Muscle layer of duodenum (tissue), 2 donors: Measurements from ENCODE around the gene ZNF518B.

Experiments used
- H3K27ac ChIP-seq: one replicate; pipeline ENCODE4 v1.7.0; 2013; ENCODE audit warnings: mild to moderate bottlenecking, low read length
- H3K27me3 ChIP-seq: one replicate; pipeline ENCODE4 v1.7.0; 2013; ENCODE audit warnings: low read depth, mild to moderate bottlenecking, control low read depth, low read length
- H3K36me3 ChIP-seq, 2 donors: one replicate each; pipeline ENCODE4 v1.7.0; 2013; ENCODE audit warnings: low read length in 2 of 2, control low read depth in 1 of 2, mild to moderate bottlenecking in 1 of 2; ENCODE audit not compliant: insufficient read depth in 2 of 2, control insufficient read depth in 1 of 2
- H3K4me1 ChIP-seq, 2 donors: one replicate each; pipeline ENCODE4 v1.7.0; 2013; ENCODE audit warnings: low read length in 2 of 2, mild to moderate bottlenecking in 2 of 2, control low read depth in 1 of 2, moderate library complexity in 1 of 2; ENCODE audit not compliant: insufficient read depth in 2 of 2, control insufficient read depth in 1 of 2
- H3K4me3 ChIP-seq, 2 donors: one replicate each; pipeline ENCODE4 v1.7.0; 2013; ENCODE audit warnings: low read length in 2 of 2, low read depth in 1 of 2, mild to moderate bottlenecking in 1 of 2
- H3K9me3 ChIP-seq, 2 donors: one replicate each; pipeline ENCODE4 v1.7.0; 2013; ENCODE audit warnings: low read length in 2 of 2, control low read depth in 1 of 2, mild to moderate bottlenecking in 1 of 2; ENCODE audit not compliant: control insufficient read depth in 1 of 2
- donor health status: healthy.

Gene ZNF518B

DNA sequence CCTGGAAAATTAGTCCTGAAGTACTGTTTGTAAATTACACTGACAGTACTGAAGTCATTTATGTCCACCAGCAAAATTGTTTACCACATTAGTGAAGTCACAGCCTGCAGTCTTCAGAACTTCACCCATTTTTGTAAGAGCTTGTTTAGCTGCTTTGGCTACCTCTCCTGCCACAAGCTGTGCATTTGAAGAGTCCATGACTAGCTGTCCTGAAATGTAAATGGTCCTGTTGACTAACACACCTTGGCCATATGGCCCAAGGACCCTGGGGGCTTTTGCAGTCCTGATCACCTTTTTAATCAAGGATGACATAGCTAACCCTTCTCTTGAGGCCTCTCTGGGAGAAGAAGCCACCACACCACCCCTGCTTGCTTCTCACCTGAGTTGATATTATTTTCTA lies 21.4 kb upstream of the ZNF518B start:
- Histone ChIP-seq H3K4me3 (no peak overlapping the region), H3K27ac (no peak overlapping the region), H3K9me3 (no peaks in the 10 kb centered on the region), H3K36me3 (no peaks in the 10 kb centered on the region), H3K4me1 (no peaks in the 10 kb centered on the region), H3K27me3 (no peaks in the 10 kb centered on the region)

DNA sequence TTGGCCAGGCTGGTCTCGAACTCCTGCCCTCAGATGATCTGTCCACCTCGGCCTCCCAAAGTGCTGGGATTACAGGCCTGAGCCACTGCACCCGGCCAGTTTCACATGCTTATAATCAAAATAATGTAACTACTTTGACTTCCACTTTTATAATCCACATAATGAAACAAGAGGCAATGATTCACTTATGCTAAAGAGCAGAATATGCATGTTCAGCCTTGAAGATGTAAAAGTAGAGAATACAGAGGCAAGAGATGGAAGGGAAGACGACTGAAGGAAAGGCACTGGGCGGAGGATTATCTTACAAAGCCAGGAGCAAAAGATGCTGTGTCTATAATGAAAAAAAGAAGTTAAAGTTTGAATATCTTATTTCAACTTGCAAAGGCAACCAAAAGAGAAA lies 13.3 kb upstream of the ZNF518B start:
- Histone ChIP-seq H3K27ac (no peak overlapping the region), H3K36me3 (no peaks in the 10 kb centered on the region), H3K27me3 (no peaks in the 10 kb centered on the region), H3K4me3 (no peak overlapping the region), H3K4me1 (no peaks in the 10 kb centered on the region), H3K9me3 (no peaks in the 10 kb centered on the region)

DNA sequence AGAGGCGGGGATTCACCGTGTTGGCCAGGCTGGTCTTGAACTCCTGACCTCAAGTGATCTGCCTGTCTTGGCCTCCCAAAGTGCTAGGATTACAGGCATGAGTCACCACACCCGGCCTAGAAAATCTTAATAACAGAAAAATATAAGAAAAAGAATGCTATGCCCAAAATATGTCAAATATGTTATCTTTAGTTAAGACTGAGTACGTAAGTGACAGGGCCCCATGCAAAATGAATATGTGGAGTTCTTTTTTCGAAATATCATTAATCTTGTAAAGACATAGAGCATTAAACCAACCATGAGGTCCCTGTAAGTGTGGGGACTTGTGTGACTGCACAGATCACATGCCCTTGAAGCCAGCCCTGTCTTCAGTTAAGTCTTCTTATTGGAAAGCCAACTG lies 8.9 kb upstream of the ZNF518B start:
- peaks cover 8% of the 10 kb centered on the region for H3K27me3 ChIP-seq
- H3K36me3 ChIP-seq, result no peaks in the 10 kb centered on the region
- peaks cover 0 to 7% of the 10 kb centered on the region in 2 donors for H3K4me1 ChIP-seq
- H3K4me3 ChIP-seq, result no peak overlapping the region
- H3K9me3 ChIP-seq, result no peaks in the 10 kb centered on the region
- no peak overlapping the region for H3K27ac ChIP-seq

DNA sequence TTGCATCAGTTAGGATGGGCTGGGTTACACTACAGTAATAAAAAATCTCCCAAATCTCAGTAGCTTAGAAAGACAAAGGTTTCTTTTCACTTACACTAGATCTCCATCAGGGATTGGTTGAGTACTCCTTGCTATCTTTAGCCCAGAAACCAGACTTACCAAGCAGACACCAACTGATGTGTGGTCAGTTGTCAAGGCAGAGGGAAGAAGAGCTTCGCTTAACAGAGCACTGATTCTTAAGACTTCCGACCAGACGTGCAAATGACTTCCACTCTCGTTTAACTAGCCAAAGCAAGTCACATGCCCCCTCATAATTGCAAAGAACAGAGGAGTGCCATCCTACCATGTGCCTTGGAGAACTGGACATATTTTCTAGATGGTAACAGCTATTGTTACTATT lies 5.7 kb upstream of the ZNF518B start:
- H3K36me3 ChIP-seq, result no peaks in the 10 kb centered on the region
- H3K9me3 ChIP-seq, result no peaks in the 10 kb centered on the region
- H3K4me3 ChIP-seq, result no peak overlapping the region
- H3K27me3 ChIP-seq, result peaks cover 14% of the 10 kb centered on the region
- H3K27ac ChIP-seq, result no peak overlapping the region
- peaks cover 0 to 10% of the 10 kb centered on the region in 2 donors for H3K4me1 ChIP-seq

DNA sequence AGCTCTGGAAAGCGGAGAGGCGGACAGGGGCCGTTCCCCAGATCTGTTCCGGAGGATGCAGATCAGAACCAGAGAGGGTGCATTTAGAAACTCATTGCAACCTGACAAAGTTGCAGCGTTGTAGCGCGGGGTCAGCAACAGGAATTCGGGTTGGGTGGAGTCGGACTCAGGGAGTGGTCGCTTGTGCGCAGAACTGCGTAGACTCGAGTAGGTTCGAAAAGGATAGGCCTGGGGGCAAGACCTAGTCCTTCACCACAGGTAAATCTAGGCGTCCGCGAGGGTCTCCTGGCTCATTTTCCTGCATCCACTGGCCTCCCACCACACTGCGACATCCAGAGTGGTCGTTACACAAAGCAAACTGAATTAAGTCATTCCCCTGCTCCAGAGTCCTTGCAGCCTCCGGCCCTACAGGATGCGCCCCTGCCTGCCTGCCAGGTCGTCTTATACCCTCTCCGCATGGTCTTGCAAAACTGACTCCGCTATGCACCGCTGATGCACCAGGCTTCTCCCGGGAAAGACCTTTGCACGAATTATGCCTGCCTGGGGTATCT lies 4.7 kb upstream of the ZNF518B start:
- Histone ChIP-seq H3K27me3 (peaks cover 14% of the 10 kb centered on the region), H3K27ac (no peak overlapping the region), H3K4me3 (peak overlapping the region; percentile 34 to 55), H3K9me3 (no peaks in the 10 kb centered on the region), H3K36me3 (no peaks in the 10 kb centered on the region), H3K4me1 (peaks cover 0 to 15% of the 10 kb centered on the region in 2 donors)

DNA sequence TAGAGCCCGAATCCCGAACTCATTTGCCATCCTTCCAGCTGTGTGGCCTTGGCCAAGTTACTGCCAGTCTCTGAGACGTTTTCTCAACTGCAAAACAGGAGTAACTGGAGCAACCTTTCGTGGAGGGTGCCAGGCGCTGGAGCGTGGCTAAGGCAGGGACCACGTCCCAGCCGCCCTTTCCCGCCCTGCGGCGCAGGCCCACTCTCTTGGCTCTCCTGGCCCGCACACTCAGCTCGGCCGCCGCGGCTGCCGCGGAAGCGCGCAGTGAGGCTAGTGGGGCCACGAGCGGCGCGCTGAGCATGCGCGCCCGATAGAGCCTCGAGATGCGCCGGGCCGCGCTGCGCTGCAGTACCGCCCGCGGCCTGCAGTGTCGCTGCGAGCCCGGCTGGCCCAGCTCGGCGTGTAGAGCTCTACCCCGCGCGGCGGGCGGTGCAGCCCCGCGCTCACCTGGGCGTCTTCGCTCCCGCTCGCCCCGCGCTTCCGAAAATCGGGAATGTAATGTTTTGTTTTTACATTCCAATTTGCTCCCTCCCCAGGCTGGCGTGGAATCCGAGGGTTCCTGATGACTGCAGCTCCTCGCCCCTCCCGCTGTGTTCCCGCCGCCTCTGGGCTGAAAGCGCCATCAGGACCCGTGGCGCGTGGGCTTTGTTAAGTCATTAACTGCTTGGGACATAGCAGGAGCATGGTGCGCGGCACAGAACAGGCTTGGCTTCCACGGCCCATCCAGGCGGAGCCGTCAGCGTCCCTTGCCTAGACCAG lies 4.0 kb upstream of the ZNF518B start:
- peaks cover 0 to 15% of the 10 kb centered on the region in 2 donors for H3K4me1 ChIP-seq
- H3K36me3 ChIP-seq, result no peaks in the 10 kb centered on the region
- H3K27ac ChIP-seq, result no peak overlapping the region
- no peaks in the 10 kb centered on the region for H3K9me3 ChIP-seq
- peak overlapping the region; percentile 34 to 55 for H3K4me3 ChIP-seq
- H3K27me3 ChIP-seq, result peaks cover 14% of the 10 kb centered on the region

DNA sequence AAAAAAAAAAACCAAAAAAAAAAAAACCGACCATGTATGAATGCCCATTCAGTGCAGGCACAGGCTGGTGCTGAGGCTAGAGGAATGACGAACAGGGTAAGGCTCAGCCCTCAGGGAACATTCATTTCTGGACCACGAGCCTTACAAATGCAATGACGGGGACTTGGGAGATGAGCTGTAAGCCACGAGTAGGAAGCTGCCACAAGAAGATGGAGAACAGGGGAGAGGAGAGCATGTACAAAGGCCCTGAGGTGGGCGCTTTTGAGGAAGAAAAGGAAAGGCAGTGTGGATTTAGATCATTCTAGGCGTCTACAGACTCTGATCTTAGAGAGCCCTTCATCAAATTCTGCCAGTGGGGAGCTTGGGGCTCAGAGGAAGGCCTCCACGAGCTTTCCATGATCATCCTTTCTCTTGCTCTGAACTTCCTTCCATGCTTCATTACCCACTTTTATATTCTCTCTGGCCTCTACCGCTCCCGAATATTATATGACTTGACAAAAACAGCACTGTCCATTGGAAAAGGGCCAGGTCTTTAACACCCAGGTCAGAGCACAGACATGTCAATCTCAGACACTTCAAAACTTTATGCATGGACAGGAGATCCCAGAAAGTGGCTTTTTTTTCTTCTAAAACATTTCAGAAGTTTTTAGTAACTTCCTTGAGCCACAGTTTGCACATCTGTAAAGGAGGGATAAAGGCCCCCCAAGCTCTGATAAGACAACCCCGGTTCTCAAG lies 3.3 kb upstream of the ZNF518B start:
- H3K36me3 ChIP-seq, result no peaks in the 10 kb centered on the region
- H3K27me3 ChIP-seq, result peaks cover 14% of the 10 kb centered on the region
- no peaks in the 10 kb centered on the region for H3K9me3 ChIP-seq
- H3K4me3 ChIP-seq, result peak overlapping the region in 1 of 2 donors; percentile 55
- peaks cover 0 to 15% of the 10 kb centered on the region in 2 donors for H3K4me1 ChIP-seq
- no peak overlapping the region for H3K27ac ChIP-seq

DNA sequence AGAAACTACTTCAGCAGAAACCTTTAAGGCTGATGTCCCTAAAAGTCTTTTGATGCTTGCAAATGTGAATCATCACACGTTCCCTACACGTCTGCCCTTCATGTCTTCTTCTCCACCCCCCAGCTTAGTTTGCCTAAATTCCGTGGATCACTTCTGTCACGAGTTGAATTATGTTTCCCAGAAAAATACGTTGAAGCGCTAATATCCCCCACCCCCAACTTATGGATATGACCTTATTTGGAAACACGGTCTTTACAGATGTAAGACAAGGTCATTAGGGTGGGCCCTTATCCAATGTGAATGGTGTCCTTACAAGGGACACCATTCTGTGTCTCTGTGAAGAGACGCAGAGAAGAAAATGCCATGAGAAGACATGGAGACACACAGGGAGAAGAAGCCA lies 2.1 kb upstream of the ZNF518B start:
- Histone ChIP-seq H3K9me3 (no peaks in the 10 kb centered on the region), H3K4me3 (no peak overlapping the region), H3K4me1 (peaks cover 0 to 15% of the 10 kb centered on the region in 2 donors), H3K27me3 (peaks cover 14% of the 10 kb centered on the region), H3K27ac (no peak overlapping the region), H3K36me3 (peaks cover 0 to 8% of the 10 kb centered on the region in 2 donors)

DNA sequence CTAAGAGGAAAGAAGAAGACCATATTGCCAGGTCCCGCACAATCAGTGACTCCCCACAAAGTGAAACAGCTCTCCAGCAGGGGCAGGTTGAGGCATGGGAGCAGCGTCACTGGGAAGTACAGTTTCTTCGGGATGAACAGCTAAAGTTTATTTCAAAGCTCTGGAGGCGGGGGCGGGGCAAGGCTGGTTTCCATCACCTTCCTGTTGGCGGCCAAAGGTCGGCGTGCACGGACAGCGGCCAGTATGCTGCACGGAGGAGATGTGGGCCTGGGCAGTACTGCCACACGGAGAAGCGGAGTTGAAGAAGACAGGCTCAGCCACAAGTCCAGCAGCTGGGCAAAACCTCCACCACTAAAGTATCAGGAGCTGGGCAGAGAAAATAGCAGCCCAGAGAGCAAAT lies 951 bp upstream of the ZNF518B start:
- Histone ChIP-seq H3K4me1 (peaks cover 0 to 15% of the 10 kb centered on the region in 2 donors), H3K4me3 (peak overlapping the region; percentile 41 to 74), H3K27ac (no peak overlapping the region), H3K9me3 (no peaks in the 10 kb centered on the region), H3K27me3 (peaks cover 14% of the 10 kb centered on the region), H3K36me3 (peaks cover 2 to 17% of the 10 kb centered on the region in 2 donors)

DNA sequence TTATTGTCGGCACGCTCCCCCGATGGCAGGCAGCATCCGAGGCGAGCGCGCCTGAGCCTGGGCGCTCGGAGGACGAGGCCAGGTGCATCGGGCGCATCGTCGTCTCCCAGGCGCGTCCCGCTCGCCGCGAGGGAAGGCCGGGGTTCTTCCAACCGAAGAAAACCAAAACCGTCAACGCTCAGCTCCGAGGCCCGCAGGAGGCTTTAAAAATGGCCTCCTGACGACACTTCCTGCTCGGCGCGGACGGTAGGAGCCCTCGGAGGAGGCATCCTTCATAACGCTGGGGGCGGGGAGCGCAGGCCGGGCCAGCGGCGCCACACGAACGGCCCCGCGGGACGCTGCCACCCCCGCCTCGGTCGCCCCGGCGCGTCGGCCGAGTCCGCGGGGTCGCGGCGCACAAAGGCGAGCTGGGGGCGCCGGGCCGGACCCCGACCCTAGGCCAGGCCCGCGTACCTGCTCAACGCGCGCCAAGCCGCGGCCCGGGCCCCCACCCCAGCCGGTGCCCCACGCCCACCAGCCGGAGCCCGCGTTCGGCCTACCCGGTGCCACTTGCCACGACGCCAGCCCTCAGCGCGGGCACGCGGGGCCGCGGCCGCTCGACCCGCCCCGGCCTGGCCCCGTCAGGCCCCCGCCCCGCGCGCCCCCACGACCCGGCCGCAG lies 501 bp downstream of the ZNF518B start:
- no peaks in the 10 kb centered on the region for H3K9me3 ChIP-seq
- peaks cover 9% of the 10 kb centered on the region for H3K27me3 ChIP-seq
- H3K4me3 ChIP-seq, result peak overlapping the region; percentile 72 to 74
- H3K4me1 ChIP-seq, result peaks cover 0 to 13% of the 10 kb centered on the region in 2 donors
- peaks cover 8 to 29% of the 10 kb centered on the region in 2 donors for H3K36me3 ChIP-seq
- H3K27ac ChIP-seq, result no peak overlapping the region

DNA sequence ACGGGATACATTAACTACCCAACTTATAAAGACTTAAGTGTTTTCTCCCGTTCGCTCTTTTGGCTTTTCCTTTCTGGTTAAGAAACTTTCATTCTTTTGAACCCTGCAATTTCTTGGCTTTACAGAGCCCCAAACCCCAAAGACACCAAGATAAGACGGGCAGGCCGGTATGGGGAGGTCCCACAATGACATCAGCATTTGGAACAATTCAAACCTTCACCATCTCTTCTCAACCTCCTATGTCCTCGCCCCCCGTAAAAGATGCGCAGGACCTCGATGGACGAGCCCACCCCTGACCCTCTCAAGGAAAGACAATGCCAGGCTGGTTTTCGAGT lies 999 bp downstream of the ZNF518B start:
- Histone ChIP-seq H3K9me3 (no peaks in the 10 kb centered on the region), H3K4me3 (peak overlapping the region; percentile 63 to 72), H3K36me3 (peaks cover 8 to 32% of the 10 kb centered on the region in 2 donors), H3K4me1 (peaks cover 0 to 8% of the 10 kb centered on the region in 2 donors), H3K27me3 (peaks cover 6% of the 10 kb centered on the region), H3K27ac (no peak overlapping the region)
